NCI-H446 (cell line): ENCODE results near the gene SLC50A1.

Source experiments
- DNase-seq, 2 experiments: peaks; one replicate each; lab custom pipeline; 2025; lab: John Stamatoyannopoulos, UW

Gene SLC50A1

DNA sequence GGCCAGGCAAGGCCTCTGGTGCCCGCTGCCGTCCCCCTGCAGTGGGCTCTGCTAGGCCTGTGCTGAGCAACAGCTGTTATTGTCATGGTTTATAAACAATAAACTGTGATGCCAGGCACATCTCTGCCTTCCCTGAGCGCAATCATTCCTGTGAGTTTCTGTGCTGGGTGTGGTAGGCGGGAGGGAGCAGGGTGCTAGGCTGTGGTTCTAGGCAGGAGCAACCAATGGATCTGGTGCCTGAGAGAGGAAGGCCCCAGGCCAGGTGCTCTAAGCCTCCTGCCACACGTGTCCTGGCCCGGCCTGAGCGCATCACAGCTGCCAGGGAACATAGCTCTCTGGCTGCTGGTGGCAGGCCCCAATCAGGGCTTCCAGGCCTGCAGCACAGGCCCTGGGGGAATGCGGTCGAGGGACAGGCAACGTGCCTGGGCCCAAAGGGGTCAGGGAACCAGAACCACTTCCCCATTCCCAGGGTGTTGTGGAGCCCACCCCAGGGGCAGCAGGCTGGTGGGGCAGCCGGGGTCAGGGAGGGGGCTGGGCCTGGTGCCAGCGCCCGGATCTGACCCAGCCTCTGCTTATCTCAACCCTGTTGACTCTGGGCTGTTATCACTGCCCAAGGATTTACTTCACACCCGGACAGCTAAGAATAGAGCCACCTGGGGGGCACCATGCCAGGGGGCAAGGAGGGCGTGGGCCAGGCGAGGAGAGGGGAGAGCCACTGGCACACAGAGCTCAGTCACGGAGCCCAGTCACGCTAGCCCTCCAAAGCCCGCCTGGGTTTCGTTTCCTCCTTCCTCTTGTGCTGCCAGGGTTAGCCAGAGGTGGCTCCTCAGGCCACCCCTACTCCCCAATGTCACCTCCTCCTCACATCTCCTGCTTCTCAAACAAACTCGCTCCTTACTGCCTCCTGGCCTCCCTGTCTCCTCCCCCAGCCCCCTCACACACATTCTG, 49.5 kb downstream of the SLC50A1 start:
- no peak for DNase-seq

DNA sequence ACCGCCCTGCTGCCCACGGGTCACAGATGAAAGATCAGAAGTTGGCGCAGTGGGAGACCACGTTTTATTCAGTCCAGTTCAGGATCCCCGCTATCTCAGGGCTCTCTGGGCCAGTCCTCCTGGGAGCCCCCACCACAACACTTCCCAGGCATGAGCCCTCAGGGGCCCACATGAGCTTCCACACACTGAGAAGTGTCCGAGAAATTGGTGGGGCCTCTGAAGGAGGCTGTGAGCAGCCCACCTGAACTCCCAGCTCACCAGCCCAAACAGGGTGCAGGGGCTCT, 50.1 kb downstream of the SLC50A1 start:
- DNase-seq = no peak

DNA sequence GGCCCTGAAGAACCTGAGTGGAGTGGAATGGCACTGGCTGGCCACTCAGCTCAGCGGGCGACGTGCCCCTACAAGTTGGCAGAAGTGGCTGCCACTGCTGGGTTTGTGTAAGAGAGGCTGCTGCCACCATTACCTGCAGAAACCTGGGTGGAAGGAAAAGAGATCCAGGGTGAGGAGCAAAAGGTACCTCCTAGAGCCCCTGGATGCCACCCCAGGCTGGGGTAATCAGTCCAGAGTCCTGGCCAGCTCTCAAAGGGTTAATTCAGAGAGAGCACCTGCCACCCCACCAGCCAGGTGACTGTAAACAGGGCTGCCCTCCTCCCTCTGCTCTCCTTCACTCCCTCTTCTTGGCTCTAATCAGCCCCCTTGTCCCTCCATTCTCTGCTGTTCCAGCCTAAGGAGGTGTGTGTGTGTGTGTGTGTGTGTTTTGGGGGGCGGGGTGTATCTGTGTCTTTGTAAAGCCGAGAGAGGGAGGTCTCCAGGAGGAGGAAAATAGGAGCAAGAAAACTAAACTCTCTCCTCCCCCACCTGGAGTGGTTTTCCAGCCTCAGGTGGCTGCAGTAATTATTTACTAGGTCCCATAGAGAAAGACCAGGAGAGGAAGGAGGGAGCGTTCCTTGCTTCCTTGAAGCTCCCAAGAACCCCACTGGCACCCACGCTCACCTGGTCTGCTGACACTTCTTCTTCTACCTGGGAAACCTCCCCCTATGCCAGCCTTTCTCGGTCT, 50.6 kb downstream of the SLC50A1 start:
- no peak for DNase-seq

DNA sequence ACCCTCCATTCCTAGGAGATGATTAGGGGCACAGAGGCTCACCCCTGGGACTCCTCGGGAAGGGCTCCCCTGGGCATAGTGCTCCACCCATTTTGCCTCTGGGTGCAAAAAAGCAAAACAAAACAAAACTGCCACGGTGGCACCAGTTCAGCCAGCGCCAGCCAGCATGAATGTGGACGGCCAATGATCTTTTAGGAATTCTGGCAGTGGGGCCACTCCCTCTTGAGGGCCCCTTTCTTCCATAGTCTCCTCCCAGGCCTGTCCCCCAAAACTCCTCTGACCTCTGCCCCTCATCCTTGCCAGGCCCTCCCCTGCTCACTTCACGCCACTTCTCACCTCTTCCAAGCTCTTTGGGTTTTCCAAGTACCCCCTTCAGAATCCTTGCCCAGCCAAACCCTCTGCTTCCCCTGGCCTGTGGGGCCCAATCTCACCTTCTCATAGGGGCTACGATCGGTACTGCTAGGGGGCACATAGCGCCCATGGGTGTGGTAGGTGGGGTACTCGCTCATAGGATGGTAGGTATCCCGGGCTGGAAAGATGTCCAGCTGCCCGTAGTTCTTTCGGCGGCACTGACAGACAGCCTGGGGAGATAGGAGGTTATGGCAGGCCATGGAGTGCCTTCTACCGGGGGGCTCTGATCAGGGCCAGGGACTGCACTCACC, 51.3 kb downstream of the SLC50A1 start:
- DNase-seq = no peak

DNA sequence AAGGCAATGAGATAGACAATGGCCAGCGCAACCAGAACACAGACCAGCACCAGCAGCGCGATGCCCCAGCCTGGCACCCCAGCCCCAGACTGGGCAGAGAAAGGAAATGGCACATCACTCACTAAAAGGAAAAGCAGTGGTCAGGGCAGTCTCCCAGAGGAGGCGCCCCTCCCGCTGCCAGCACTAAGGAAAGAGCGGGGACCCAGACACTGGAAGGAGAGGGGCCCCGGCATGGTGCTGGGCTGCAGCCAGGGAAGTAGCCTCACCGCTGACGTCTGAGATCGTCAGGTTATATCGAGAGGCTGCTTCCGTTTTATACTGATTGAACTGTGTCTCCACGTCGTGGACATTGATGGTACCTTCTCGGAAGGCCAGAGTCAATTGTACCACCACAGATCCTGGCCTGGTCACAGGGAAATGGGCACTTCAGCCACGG, 51.8 kb downstream of the SLC50A1 start:
- no peak for DNase-seq

DNA sequence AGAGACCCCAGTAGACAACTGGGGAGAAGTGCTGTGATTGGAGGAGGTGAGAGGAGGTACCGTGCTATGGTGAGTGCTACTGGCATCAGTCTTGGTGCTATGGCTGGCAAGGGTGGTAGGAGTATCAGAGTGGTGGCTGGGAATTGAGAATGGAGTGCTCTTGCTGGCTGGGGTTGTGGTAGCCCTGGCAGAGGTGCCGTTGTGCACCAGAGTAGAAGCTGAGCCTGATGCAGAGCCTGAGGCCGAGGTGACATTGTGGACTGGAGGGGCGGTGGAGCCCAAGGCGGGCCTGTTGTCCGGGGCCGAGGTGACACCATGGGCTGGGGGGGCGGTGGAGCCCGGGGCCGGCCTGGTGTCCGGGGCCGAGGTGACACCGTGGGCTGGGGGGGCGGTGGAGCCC, 52.6 kb downstream of the SLC50A1 start:
- DNase-seq = no peak
